MCF 10A (cell line): ENCODE measurements around the gene FGF21. TPM values are rescaled to one million over a fixed set of nuclear protein-coding genes. Genes with fewer than 3 reads are reported as not detected.
"Not testable (repeated sequence)": the region's sequence is repeated elsewhere in the genome, so short reads cannot be mapped to it uniquely, and the experiment has no call there.

Experiments
- BruUV-seq: library from RNA; stranded (reverse); fragments of 400-500 nt; replicated peaks from 2 replicates; lab custom pipeline; 2021; lab: Mats Ljungman, UMichigan
- CTCF ChIA-PET: fragments of 300-600 bp; sonication (Branson Sonifier 250); formaldehyde crosslinking; extraction: SDS; loops from one replicate; lab custom pipeline; 2021; ENCODE audit warnings: antibody characterized with exemption, inconsistent platforms; lab: Yijun Ruan, JAX
- POLR2A ChIA-PET: fragments of 300-600, 350-650 bp; sonication (Branson Sonifier 250); formaldehyde crosslinking; extraction: SDS; loops from one replicate; lab custom pipeline; 2020; ENCODE audit warnings: antibody characterized with exemption, inconsistent platforms; lab: Yijun Ruan, JAX
- DNase-seq: peaks from one replicate; pipeline ENCODE4 v3.0.0-alpha.2; 2018; ENCODE audit not compliant: unreplicated experiment
- H3K27ac Mint-ChIP-seq: one replicate; pipeline ENCODE4 v1.8.0; 2022; ENCODE audit warnings: mild to moderate bottlenecking, low read depth, mixed read lengths; ENCODE audit not compliant: unreplicated experiment
- H3K27me3 Mint-ChIP-seq: one replicate; pipeline ENCODE4 v1.8.0; 2022; ENCODE audit warnings: mixed read lengths; ENCODE audit not compliant: insufficient read depth, unreplicated experiment
- H3K36me3 Mint-ChIP-seq: one replicate; pipeline ENCODE4 v1.8.0; 2022; ENCODE audit warnings: mild to moderate bottlenecking, moderate library complexity, mixed read lengths; ENCODE audit not compliant: insufficient read depth, unreplicated experiment
- H3K4me1 Mint-ChIP-seq: one replicate; pipeline ENCODE4 v1.8.0; 2022; ENCODE audit warnings: mixed read lengths; ENCODE audit not compliant: insufficient read depth, unreplicated experiment
- H3K4me3 Mint-ChIP-seq: one replicate; pipeline ENCODE4 v1.8.0; 2022; ENCODE audit warnings: mild to moderate bottlenecking, moderate library complexity, mixed read lengths; ENCODE audit not compliant: unreplicated experiment
- H3K9me3 Mint-ChIP-seq: one replicate; pipeline ENCODE4 v1.8.0; 2022; ENCODE audit warnings: mixed read lengths; ENCODE audit not compliant: unreplicated experiment
- intact Hi-C: fragments of 100-400 bp; cut with micrococcal nuclease; formaldehyde crosslinking; loops from 2 replicates; pipeline ENCODE4 v1.14.1; 2022
- total RNA-seq: library from RNA; stranded (reverse); gene quantifications from 2 replicates; pipeline ENCODE4 v1.2.3, GENCODE V29; 2022
- TF ChIP-seq, protein P1 (sequence below): fragments of 200-600 bp; IDR thresholded peaks from one replicate; pipeline ENCODE4 v1.8.0; 2022; ENCODE audit warnings: antibody characterized with exemption, mild to moderate bottlenecking; ENCODE audit not compliant: unreplicated experiment

FGF21 gene
- total RNA-seq, 1 experiment from 2014 or later = 0.93 TPM

DNA sequence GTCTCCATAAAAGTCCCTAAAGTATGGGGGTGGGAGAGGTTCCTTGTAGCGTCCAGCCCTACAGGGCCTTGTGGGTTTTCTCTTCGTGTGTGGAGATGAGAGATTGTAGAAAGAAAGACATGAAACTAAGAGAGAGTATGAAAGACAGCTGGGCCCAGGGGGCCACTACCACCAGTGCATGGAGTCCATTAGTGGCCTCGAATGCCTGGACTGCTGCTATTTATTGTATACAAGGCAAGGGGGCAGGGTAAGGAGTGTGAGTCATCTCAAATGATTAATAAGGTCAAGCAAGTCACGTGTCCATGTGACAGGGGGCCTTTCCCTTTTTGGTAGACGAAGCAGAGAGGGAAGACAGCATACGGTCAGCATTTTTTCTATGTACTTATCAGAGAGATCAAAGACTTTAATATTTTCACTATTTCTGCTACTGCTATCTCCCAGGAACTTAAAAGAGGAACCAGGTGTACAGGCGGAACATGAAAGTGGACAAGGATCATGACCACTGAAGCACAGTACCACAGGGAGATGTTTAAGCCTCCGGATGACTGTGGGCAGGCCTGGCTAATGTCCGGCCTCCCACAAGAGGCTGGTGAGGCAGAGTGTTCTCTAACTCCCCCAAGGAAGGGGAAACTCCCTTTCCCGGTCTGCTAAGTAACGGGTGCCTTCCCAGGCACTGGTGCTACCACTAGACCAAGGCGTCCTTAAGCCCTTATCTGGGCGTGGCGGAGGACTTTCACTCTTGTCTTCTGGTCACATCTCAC lies 25.5 kb downstream of the FGF21 start:
- Mint-ChIP-seq H3K4me1 (peaks cover 8% of the 10 kb centered on the region), H3K36me3 (no peaks in the 10 kb centered on the region), H3K9me3 (no peaks in the 10 kb centered on the region), H3K27ac (peak overlapping the region; percentile 11), H3K27me3 (no peaks in the 10 kb centered on the region), H3K4me3 (no peak overlapping the region)
- intact Hi-C loops = loop anchor here (10.0 kb wide), 1 partner anchor 424 kb away; no protein-coding TSS in a partner anchor
- CTCF ChIA-PET = interaction anchor here (0.5 to 1.4 kb wide), 4 partner anchors 46 to 1082 kb away, joined by 3 to 4 read pairs (median 3); partner anchors contain the start of gene HSD17B14
- TF ChIP-seq, protein P1, sequence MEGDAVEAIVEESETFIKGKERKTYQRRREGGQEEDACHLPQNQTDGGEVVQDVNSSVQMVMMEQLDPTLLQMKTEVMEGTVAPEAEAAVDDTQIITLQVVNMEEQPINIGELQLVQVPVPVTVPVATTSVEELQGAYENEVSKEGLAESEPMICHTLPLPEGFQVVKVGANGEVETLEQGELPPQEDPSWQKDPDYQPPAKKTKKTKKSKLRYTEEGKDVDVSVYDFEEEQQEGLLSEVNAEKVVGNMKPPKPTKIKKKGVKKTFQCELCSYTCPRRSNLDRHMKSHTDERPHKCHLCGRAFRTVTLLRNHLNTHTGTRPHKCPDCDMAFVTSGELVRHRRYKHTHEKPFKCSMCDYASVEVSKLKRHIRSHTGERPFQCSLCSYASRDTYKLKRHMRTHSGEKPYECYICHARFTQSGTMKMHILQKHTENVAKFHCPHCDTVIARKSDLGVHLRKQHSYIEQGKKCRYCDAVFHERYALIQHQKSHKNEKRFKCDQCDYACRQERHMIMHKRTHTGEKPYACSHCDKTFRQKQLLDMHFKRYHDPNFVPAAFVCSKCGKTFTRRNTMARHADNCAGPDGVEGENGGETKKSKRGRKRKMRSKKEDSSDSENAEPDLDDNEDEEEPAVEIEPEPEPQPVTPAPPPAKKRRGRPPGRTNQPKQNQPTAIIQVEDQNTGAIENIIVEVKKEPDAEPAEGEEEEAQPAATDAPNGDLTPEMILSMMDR = no peak
- peak; percentile 46 for DNase-seq
- POLR2A ChIA-PET = interaction anchor here (0.8 to 1.0 kb wide), 2 partner anchors 41 to 67 kb away, joined by 3 read pairs; no protein-coding TSS in a partner anchor
- BruUV-seq = no TSS peak

DNA sequence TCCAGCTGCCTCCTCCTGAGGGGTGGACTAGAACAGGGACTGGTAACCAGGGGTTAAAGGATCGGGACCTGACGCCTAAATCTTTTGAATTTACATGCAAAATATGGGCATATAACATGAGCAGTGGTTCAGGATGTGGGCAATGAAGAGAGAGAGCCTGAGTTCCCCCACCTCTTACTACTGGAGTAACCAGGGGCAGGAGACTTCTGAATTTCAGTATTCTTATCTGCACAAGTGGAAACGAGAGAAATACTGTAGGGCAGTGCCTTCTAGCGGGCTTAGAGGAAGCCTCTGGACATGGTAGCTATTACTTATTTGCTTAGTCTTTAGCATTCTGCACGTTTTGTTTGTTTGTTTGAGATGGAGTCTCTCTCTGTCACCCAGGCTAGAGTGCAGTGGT lies 29.2 kb downstream of the FGF21 start:
- ChIA-PET CTCF (interaction anchor here (1.2 to 3.8 kb wide), 4 partner anchors 11 to 169 kb away, joined by 3 to 20 read pairs (median 10); no protein-coding TSS in a partner anchor), POLR2A (interaction anchor here (0.7 to 1.2 kb wide), 2 partner anchors 58 to 60 kb away, joined by 3 read pairs; no protein-coding TSS in a partner anchor)
- TF ChIP-seq, protein P1 = no peak
- no peak overlapping the region for H3K27ac Mint-ChIP-seq
- H3K36me3 Mint-ChIP-seq = no peaks in the 10 kb centered on the region
- H3K4me3 Mint-ChIP-seq = no peak overlapping the region
- intact Hi-C loops = loop anchor here (10.0 kb wide), 1 partner anchor 420 kb away; no protein-coding TSS in a partner anchor
- H3K4me1 Mint-ChIP-seq = peaks cover 8% of the 10 kb centered on the region
- BruUV-seq = no TSS peak
- H3K27me3 Mint-ChIP-seq = no peaks in the 10 kb centered on the region
- no peaks in the 10 kb centered on the region for H3K9me3 Mint-ChIP-seq
- DNase-seq = no peak

DNA sequence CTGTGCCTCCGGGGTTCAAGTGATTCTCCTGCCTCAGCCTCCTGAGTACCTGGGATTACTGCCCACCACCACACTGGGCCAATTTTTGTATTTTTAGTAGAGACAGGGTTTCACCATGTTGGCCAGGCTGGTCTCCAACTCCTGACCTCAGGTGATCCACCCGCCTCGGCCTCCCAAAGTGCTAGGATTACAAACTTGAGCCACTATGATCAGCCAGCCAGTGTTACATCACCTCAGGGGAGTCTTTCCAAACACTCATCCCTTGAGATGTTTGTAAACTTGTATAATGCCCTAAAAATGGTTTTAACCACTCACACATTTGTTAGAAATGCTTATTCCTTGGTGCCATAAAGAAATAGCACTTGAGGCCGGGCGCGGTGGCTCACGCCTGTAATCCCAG lies 31.1 kb downstream of the FGF21 start:
- H3K9me3 Mint-ChIP-seq, H3K4me3 Mint-ChIP-seq, H3K27ac Mint-ChIP-seq, H3K36me3 Mint-ChIP-seq, H3K4me1 Mint-ChIP-seq, BruUV-seq, H3K27me3 Mint-ChIP-seq, DNase-seq: not testable (repeated sequence)
- POLR2A ChIA-PET = interaction anchor here (0.7 kb wide), 1 partner anchor 86 kb away, joined by 4 read pairs; the partner anchor contains the start of gene PPP1R15A
- CTCF ChIA-PET = interaction anchor here (0.6 to 11.9 kb wide), 5 partner anchors 9 to 321 kb away, joined by 3 to 337 read pairs (median 18); partner anchors contain the start of gene HSD17B14
- intact Hi-C loops = loop anchor here (10.0 kb wide), 1 partner anchor 418 kb away; no protein-coding TSS in a partner anchor

DNA sequence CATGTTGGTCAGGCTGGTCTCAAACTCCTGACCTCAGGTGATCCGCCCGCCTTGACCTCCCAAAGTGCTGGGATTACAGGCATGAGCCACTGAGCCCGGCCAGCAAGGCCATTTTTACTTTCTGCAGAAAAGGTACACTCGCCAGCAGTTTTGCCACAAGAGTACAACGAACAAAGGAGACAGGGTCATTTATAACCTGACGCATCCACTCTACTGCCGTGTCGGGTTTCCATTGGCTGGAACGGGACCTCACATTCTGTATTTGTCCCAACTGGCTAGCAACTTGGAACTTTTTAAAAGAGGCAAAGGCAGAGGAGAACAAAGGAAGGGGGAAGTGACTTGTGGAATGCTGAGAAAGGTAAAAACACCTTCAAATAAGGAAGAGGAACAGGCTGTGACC lies 32.0 kb downstream of the FGF21 start:
- intact Hi-C loops = loop anchor here (10.0 kb wide), 1 partner anchor 417 kb away; no protein-coding TSS in a partner anchor
- H3K4me1 Mint-ChIP-seq, DNase-seq, H3K36me3 Mint-ChIP-seq, BruUV-seq, H3K9me3 Mint-ChIP-seq, H3K27me3 Mint-ChIP-seq, H3K27ac Mint-ChIP-seq, H3K4me3 Mint-ChIP-seq: not testable (repeated sequence)
- POLR2A ChIA-PET = interaction anchor here (0.6 to 2.3 kb wide), 5 partner anchors 32 to 1080 kb away, joined by 3 to 28 read pairs (median 7); partner anchors contain the start of genes CA11 and FTL
- CTCF ChIA-PET = interaction anchor here (0.6 to 11.9 kb wide), 19 partner anchors 8 to 204 kb away, joined by 3 to 337 read pairs (median 4); partner anchors contain the start of genes CA11 and HSD17B14
